NCI-H1048 (cell line): ENCODE measurements around the gene KRT82.
"Not testable (repeated sequence)": the region's sequence is repeated elsewhere in the genome, so short reads cannot be mapped to it uniquely, and the experiment has no call there.

Experiments
- DNase-seq: peaks from one replicate; lab custom pipeline; 2025; lab: John Stamatoyannopoulos, UW

KRT82 gene

DNA sequence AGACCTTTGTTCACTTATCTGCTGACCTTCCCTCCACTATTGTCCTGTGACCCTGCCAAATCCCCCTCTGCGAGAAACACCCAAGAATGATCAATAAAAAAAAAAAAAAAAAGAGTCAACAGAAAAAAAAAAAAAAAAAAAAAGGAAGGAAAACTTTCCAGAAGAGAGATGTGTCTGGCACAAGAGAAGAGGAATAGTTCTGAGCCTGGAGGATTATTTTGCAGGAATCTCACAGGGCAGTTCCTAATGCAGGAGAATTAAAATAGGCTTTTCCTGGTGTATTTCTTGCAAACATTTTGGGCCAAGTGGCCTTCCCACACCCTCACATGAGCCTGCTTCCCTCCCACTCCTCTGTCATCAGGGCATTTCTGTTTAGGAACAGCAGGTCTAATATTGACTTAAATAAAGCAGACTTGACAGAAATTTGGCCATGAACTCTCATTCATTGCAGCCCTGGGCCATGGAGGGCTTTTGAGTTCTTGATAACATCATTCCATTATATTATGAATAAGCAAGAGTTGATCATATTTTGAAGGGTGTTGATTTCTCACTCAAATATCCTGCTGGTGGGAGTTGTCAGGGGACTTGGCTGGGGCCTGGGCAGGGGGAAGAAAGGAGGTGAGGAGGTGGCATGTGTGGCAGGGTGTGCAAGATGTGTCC is 4.6 kb upstream of the KRT82 start:
- DNase-seq: not testable (repeated sequence)

DNA sequence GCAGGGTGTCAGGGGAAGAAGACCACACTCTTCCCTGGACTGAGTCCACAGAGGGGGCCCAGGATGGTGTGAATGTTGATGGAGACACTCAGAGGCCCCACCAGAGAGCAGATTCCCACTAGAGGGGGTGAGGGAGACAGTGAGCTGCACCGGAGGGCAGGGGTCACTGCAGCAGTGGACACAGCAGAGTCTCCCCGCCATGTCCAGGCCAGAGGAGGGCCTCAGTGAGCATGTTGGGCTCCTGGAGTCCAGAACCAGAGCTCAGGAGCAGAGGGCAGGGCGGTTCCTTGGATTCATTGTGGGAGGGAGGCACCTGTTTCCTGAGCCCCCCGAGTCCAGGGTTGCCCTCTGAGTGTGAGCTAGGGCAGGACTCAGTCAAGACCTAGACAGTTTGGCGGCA is 1.8 kb upstream of the KRT82 start:
- no peak for DNase-seq

DNA sequence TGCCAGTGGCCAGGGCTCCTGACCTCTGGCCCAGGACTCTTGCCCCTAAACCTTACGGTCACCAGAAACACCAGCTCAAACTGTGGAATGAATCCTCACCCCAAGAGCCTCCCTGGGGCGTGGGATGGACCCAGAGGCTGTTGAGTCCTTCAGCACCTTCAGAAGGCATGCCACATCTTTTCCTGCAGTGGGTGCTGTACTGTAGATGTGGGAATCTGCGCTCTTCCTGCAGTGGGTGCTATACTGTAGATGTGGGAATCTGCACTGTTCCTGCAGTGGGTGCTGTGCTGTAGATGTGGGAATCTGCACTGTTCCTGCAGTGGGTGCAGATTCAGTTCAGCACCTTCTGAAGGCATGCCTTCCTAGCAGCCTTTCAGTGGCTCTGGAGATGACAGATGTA is 1.2 kb downstream of the KRT82 start:
- no peak for DNase-seq

DNA sequence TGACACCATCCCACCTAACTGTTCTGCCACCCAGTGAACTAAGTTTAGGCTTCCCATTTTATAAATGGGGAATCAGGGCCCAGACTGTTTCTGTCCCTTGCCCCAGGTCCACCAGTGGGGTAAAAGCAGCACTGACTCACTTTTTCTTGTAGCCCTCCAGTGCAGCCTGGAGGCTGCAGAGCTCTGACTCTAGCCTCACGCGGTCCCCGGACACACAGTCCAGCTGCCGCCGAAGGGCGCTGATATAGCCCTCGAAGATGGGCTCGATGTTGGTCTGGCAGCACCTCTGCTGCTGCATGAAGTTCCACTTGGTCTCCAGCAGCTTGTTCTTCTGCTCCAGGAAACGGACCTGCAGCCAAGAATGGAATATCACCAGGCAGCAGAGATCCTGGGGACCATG is 2.6 kb downstream of the KRT82 start:
- DNase-seq: no peak

DNA sequence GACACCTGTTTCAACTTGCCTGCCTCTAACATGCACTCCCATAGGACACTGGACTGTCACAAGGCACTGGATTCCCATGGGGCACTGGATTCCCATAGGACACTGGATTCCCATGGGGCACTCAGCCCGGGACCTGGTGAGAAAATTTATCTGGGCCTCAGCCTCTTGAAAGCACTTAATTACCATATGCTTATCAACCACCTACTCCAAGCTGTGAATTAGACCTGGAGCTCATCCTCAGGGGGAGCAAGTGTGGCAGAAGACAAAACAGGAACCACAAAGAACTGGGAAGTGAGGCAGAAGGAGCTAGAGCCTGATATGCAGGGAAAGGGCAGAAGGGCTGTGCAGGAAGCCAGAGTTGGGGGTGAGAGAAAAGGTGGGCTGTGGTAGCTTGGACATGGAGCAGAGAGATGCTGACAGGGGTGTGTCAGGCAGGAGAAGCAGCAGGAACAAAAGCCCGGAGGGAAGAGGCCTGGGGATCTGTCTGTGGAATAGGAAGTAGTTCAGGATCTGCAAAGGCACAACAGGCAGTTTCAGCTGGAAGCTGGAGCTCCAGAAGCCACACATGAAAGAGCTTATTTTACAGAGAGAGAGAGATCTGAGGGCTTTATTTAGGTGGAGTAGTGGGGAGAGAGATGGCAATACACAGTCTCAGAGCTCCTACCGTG is 3.1 kb downstream of the KRT82 start:
- no peak for DNase-seq

DNA sequence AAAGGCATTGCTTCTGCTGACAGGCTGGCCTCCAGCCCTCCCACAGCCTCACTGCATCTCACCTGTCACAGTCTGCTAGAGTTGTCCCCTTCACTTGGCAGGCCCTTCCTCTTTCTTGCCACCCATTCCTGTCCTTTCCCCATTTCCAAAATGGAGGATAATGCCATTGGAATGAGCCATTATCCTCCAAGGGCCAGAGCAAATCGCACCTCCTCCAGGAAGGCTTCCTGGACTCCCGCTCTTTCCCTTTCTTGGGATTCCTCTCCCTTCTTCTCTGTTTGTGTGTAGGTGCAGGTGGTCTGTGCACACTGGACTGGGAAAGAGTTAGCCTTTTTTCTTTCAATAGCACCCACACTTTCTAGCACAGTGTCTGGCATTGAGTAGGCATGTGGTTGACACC is 3.8 kb downstream of the KRT82 start:
- DNase-seq: no peak

DNA sequence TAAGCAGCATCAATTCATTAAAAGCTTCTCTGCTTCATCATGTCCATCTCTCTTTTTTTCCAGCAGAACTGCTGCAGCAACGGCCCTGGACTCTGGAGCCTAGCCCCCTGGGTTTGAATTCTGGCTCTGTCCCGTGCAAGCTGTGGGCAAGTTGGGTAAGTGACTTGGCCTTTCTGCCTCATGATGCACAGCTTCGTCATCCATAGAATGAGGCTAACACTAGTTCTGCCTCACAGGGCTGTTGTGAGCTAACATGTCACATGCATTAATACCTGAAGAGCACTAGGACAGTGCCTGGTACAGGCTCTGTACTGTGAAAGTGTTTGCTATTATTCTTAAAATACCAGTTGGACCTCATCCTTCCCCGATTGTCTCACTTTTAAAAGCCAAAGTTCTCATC is 4.2 kb downstream of the KRT82 start:
- no peak for DNase-seq

DNA sequence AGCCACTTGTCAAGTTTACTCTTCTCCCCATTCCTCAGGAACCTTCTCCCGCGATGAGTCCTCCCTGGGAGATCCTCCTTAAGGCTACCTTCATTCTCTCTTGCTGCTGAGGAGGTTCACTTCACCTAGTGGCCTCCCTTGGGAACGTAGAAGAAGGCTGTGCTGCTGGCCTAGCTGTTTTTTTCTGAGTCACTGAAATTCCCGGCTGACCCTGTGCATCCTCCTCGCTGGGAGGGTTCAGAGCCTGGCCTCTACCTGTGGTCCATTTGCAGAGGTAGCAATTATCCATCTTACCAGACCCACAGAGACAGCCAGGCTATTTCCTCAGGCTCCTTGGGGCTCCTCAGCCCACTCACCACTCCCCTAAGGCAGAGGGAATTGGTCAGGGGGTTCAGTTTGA is 4.6 kb downstream of the KRT82 start:
- DNase-seq: no peak

DNA sequence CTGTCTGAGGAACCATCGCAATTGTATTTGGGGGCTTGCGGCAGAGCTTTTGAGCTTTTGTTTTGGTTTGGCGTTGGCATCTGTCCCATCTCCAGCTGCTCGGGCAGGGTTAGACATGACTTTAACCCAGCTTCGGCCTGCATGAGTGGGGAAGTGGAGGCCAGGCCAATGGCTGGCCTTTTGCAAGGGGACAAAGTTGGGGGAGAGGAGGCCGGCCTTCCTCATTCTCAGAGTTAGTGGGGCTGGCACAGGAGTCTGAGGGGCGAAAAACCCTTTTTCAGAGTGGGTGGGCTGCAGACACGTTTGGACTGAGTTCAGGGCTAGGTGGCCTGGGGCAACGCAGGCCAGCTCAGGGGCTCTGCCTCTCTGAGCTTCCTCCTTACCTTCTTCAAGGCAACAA is 5.2 kb downstream of the KRT82 start:
- no peak for DNase-seq

DNA sequence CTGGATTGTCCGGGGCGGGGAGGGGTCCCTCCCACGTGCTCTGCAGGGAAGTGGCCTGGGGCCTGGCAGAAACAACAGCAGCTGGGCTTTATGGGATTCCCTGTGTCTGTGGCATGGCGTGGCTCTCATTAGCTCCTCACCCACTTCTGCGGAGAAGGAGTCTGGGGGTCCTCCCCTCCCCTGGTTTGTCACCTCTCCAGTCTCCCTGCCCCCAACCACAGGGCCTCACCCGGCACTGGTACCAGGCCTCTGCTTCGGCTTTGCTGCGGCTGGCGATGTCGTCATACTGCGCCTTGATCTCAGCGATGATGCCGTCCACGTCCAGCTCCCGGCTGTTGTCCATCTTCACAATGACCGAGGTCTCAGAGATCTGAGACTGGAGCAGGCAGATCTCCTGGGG is 6.4 kb downstream of the KRT82 start:
- DNase-seq: no peak

DNA sequence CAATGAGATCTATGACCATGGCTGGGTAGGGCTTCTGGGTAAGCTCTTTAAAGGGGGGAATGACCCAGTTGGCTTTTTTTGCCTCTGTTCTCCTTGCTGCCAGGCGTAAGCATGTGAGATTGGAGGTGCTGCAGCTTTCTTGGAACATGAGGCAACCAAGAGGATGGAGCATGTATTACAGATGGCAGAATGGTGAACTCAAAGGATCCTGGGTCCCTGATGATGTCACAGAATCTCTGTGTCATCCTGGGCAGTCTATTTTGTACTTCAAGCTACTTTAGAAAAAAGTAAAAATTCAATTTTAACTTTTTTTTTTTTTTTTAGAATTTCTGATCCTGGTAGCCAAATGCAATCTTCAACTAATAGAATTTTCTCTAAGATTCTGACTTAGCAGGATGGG is 8.0 kb downstream of the KRT82 start:
- no peak for DNase-seq

DNA sequence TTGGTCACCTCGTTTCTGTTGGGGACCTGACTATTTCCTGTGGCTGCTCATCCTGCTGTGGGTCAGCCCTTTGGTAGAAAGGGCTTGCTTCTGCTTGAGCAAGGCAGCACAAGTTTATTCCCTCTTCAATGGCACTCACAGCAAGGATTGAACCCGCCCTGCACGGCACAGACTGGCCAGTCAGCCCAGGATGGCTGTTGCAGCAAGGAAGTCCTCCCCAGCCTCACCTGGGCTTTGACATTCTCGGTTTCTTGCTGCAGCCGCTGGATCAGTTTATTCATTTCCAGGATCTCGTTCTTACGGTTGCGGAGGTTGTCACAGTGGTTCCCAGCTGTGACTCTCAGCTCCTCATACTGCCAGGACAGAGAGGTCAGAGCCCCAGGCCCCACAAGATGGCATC is 9.5 kb downstream of the KRT82 start:
- no peak for DNase-seq

DNA sequence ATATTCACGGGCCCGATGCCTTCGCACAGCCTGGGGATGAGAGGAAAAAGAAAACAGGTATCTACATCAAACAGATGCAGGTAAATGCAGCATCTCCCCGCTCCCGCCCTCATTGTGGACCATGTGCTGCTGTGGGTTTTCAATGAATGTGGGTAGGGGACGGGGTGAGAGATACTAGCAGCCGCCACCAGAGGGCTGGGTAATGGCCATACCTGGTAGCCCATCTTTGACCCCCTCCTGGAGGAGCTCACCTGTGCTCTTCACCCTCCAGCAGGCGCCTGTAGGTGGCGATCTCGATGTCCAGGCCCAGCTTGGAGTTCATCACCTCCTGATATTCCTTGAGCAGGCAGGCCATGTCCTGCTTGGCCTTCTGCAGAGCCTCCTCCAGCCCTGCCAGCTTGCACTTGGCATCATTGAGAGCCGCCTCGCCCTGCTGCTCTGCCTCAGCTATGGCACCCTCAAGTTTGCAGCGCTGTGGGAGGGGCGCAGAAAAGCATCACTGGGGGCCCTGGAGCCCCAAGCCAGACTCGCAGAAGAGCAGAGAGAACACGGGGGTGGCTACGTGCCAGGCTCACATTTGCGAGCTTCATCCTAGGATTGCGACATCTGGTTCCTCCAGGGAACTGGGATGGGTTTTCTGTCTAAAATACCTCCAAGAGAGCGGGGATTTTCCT is 10.2 kb downstream of the KRT82 start:
- no peak for DNase-seq

DNA sequence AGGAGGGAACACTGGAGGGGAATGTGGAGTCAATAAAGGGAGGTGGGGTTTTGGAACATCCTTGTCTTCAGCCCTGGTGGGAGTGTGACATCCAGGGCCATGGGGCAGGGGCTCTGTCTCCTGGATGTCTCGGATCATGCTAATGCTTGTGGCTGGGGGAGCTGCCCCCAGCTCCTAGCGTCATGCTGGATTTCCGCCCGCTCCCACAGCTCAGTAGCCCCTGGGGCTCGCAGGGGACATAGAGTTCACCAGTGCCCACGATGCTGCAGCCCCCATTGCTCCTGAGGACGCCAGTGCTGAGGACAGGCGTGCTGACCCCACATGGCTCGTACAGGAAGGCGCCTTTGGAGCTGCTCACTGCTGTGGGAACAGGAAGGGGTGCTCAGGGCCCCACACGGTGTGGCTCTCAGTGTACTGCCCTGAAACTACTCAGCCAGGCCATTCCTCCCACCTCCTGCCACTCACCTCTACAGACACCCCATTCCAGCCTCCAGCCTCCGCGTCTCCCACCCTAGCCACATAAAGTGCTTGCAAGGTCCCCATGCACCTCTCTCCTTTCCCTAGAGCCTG is 11.2 kb downstream of the KRT82 start:
- DNase-seq: no peak

DNA sequence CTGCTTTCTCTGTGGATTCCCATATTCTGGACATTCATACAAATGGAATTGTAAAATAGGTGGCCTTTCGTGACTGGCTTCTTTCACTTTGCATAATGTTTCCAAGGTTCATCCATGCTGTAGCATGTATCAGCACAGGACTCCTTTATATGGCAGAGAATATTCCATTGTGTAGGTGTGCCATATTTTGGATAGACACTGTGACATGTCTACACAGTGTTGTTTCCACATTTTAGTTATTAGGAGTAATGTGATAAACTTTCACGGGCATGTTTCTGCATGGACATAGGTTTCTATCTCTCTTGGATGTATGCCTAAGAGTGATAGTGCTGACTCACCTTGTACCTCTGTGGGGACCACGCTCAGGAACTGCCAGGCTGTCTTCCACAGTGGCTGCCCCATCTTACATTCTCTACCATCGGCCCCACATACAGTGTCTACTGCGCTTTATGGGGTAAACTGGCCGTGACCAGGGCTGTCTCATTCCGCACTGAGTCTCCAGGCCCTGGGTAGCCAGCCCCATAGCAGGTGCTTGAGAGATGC is 13.6 kb downstream of the KRT82 start:
- DNase-seq: no peak

DNA sequence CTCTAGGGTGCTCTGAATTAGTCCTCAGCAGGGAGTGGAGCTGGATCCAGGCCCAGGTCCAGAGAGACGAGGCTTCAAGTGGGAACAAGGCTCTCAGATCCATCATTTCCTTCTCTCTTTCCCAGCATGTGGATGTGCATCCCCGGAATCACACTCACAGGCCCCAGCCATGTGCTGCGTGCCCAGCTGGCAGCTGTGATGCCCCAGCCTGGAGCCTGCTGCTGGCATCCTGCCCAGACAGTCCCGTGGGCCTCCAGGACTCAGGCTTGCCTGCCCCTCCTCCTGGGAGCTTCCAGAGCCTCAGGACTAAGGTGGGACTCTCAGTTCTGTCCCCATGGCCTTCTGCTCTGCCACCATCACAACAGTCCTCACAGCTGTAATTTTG is 14.5 kb downstream of the KRT82 start:
- DNase-seq: no peak

DNA sequence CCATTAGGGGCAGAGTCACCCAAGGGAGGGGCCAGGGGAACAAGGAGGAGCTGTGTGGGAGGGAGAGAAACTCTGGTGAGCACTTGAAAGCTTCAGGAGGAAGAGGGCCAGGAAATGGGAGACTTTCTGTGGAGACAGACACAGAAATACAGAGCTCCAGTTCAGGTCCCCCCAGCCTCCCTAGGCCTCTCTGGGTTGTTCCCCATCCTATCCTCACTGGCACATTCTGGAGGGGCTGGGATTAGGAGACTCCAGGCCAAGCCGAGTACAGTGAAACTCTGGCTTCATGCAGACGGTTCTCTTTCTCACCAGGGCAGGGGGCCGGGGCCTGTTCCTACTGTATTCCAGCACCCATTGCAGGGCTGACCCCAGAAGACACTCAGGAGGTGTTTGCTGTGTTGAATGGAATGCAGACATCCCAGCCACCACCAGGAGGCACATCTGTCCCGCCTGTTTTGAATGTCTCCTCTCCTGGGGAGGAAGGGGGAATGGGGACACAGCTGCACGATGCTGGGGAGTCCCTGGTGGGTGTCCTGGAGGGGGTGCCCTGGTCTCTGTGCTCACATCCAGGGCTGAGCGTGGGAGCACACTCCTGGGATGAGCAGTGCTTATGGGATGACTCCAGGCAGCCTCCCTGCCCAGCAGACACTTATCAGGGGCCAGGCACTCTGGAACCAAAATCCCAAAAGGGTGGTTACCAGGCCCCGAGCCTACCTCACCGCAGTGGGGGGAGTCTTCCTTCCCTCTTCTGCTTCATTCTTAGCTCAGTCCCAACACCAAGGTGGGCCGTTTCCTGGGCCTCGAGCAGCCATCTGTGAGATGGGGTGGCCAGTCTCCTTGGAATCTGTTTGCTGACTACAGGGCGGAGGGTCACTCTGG is 15.2 kb downstream of the KRT82 start:
- no peak for DNase-seq

DNA sequence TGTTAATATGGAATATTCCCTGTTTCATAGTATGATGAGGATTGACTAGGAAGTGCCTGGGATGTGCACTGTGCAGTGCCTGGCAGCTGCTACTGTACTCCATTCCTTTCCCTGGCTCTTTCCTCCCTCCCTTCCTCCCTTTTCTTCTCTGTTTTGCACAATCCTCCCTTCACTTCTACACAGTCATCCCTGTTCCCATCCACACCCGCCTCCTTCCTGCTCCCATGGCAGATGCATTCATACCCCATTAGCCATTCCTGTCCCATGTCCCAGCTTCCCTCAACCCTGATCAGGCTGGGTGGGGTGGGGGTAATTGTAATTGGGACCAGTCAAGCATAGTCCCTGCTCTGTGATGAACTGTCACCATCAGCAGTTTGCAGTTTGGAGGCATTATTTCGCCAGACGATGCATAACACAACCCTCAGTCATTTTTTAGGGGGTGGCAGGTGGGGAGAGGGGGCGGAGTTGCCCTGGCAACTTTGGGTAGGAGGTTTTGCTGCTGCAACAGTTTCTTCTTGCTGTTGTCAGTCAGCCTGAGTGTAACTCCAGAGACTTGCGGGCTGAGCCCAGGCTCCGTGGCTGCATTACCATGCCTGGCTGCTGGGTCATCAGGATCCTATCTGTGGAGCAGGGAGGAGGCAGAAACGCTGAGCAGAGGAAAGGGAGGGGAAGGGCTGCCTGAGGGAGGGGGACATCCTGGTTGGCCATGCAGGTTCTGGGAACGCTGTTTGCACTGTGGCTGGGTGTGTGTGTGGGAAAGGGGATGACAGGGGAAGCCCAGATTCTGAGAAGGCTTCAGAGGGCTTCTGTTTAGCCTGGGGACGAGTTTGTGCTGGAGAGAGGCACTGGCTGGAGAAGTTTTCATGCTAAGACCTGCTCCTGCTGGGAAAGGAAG is 16.6 kb downstream of the KRT82 start:
- no peak for DNase-seq

DNA sequence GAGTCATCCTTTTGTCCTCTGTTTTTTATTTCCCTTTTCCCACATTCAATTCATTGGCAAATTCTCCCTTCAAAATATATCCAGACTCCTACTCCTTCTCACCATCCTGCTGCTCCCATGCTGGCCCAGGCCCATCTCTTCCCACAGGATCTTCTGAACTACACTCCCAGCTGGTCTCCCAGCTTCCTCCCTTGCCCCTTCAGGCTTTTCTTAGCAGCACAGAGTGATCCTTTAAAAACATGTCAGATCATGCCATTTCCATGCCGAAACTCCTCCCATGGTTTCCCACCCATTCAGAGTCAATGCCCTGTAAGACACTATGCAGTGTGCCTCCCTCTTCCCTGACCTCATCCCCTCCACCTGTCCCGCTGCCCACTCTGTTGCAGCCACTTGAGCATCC is 18.3 kb downstream of the KRT82 start:
- DNase-seq: no peak

DNA sequence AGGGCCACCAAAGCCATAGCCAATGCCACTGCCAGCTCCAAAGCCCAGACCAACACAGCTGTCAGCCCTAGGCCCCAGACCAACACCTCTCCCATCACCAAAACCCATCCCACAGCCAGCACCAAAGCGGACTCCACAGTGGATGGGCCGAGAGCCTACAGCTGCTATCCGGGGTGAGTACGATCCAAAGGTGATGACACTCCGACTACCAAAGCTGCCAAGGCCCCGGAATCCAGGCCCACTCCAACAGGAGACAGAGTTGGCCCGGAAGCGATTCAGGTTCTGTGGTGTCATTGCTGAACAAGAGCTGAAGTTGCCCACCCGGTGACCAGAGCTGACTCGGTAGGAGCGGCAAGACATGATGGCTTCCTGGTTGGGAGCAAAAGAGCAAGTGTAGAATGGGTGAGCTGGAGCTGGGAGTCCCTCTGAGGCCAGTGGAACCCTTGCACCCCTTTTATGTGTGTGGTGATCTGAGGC is 20.9 kb downstream of the KRT82 start, which contains the start of gene KRT84:
TSS of gene KRT84 (minus strand) at position 427 of the 477 bp plus-strand sequence. CDS start at position 360, 67 bp downstream.
- no peak for DNase-seq

DNA sequence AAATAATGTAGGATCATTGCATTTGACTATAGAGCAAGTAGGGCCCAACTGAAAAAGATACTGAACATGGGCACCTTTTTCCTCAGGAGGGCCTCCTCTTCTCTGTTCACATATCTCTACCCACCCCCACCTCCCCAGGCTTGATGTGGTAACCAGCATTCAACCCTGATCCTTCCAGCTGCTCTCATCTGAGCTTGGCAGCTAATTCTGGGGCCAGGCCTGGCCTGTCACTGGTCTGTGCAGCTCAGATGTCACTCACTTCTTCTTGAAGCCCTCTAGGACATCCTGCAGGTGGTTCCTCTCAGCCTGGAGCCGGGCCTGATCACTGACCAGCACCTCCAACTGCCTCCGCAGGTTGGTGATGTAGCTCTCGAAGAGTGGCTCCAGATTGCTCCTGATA is 22.8 kb downstream of the KRT82 start:
- no peak for DNase-seq
